ENCODE data around the gene METTL25. TPM values are rescaled to one million over a fixed set of nuclear protein-coding genes. Genes with fewer than 3 reads are reported as not detected.

The METTL25 gene
- polyA plus RNA-seq, 1 of the 3 experiments (the other 2 are of a cell fraction), result 3.0 TPM

DNA sequence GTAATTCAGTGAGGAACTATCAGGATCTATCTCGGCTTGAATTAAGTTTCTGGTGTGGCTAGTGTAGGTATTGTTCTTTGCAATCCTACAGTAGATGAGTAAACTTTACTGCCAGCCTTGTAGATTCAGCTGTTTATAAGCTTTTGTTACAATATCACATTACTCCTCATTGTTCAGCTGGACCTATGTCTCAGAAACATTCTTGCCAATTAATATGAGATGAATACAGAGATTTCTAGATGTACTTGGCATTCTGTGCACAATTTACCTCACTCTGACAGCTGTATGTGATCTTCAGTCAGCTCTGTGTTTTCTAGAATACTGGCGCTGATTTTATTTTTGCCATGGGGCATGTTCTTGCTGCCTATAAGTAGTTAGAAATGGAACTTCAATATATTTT lies 55.7 kb downstream of the METTL25 start:
- TF ChIP-seq GABPA (IDR thresholded peaks at IDR 0.05; ENCODE audit: low read depth) (no peak), JUND (IDR thresholded peaks at IDR 0.05) (no peak), NRF1 (IDR thresholded peaks at IDR 0.05; ENCODE audit: low read depth, low read length) (no peak), FOXM1 (IDR thresholded peaks at IDR 0.05; ENCODE audit: low read depth) (no peak), SMC3 (IDR thresholded peaks at IDR 0.05; ENCODE audit: low read depth, low read length) (no peak), FOXJ3 (CRISPR knock-in tag; IDR thresholded peaks at IDR 0.05) (no peak), RFX5 (IDR thresholded peaks at IDR 0.05; ENCODE audit: low read length) (no peak)
- 82% methylated on average over 2 of the region's 2 CpGs for WGBS (ENCODE audit: low lambda C conversion rate)
- H3K9me3 ChIP-seq, result no peaks in the 10 kb centered on the region
- no peak overlapping the region for H3K4me3 ChIP-seq (ENCODE audit: low read depth in 2 of 2, low read length in 1 of 2)
- no peaks in the 10 kb centered on the region for H3F3A ChIP-seq (replicated peaks; ENCODE audit: insufficient read depth)
- H3K27me3 ChIP-seq (ENCODE audit: insufficient read depth), result no peaks in the 10 kb centered on the region
- no peaks in the 10 kb centered on the region for H3K79me2 ChIP-seq (ENCODE audit: insufficient read depth)
- no peak overlapping the region for H3K4me2 ChIP-seq
- CTCF ChIA-PET, result interaction anchor here (1.1 kb wide), 1 partner anchor 20 kb away, joined by 3 read pairs; no protein-coding TSS in a partner anchor
- no peak overlapping the region for H3K9ac ChIP-seq
- no peaks in the 10 kb centered on the region for H4K20me1 ChIP-seq (ENCODE audit: insufficient read depth)
- H3K27ac ChIP-seq (ENCODE audit: low read depth in 2 of 2, low read length in 1 of 2), result no peak overlapping the region
- no peak overlapping the region for H2AFZ ChIP-seq (ENCODE audit: low read depth)
- DNase-seq, result no peak
- H3K4me1 ChIP-seq (ENCODE audit: control insufficient read depth in 1 of 2, insufficient read depth in 2 of 2, low read depth in 1 of 2, low read length in 1 of 2), result no peaks in the 10 kb centered on the region; a peak in 3 of 4 replicates
- POLR2A ChIA-PET, result no interaction called here
- H3K36me3 ChIP-seq (replicated peaks in 1 of 2; ENCODE audit: control insufficient read depth in 1 of 2, insufficient read depth in 2 of 2, low read length in 1 of 2), result no peaks in the 10 kb centered on the region
- H3K9me2 ChIP-seq, result no peaks in the 10 kb centered on the region

DNA sequence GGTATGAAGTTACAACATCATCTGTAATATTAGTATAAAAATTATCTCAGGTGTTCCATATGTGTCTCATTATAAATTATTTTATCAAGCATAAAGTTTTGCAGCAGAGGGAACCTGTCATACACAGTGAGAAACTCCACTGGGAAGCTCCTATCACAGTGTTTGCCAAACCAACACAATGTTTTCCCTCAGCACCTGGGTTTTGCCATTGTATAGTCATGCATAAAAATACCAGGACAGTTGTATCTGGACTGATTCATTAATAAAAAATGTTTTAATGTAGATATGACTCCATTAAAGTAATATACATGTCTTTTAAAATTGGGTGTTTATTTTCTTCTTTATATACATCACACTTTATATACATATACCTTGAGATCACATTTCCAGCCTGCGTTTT lies 56.6 kb downstream of the METTL25 start:
- no peaks in the 10 kb centered on the region for H4K20me1 ChIP-seq (ENCODE audit: insufficient read depth)
- no peaks in the 10 kb centered on the region for H3K36me3 ChIP-seq (replicated peaks in 1 of 2; ENCODE audit: control insufficient read depth in 1 of 2, insufficient read depth in 2 of 2, low read length in 1 of 2)
- DNase-seq, result no peak
- TF ChIP-seq, protein P1, sequence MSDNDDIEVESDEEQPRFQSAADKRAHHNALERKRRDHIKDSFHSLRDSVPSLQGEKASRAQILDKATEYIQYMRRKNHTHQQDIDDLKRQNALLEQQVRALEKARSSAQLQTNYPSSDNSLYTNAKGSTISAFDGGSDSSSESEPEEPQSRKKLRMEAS (IDR thresholded peaks at IDR 0.05; ENCODE audit: low read depth), result no peak
- TF ChIP-seq, protein P2, sequence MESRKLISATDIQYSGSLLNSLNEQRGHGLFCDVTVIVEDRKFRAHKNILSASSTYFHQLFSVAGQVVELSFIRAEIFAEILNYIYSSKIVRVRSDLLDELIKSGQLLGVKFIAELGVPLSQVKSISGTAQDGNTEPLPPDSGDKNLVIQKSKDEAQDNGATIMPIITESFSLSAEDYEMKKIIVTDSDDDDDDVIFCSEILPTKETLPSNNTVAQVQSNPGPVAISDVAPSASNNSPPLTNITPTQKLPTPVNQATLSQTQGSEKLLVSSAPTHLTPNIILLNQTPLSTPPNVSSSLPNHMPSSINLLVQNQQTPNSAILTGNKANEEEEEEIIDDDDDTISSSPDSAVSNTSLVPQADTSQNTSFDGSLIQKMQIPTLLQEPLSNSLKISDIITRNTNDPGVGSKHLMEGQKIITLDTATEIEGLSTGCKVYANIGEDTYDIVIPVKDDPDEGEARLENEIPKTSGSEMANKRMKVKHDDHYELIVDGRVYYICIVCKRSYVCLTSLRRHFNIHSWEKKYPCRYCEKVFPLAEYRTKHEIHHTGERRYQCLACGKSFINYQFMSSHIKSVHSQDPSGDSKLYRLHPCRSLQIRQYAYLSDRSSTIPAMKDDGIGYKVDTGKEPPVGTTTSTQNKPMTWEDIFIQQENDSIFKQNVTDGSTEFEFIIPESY (IDR thresholded peaks at IDR 0.05; ENCODE audit: borderline replicate concordance, low read depth), result no peak
- no peak overlapping the region for H3K4me3 ChIP-seq (ENCODE audit: low read depth in 2 of 2, low read length in 1 of 2)
- WGBS (ENCODE audit: low lambda C conversion rate), result 89% methylated on average over 1 of the region's 1 CpG
- no peak overlapping the region for H3K27ac ChIP-seq (ENCODE audit: low read depth in 2 of 2, low read length in 1 of 2)
- no peaks in the 10 kb centered on the region; a peak in 3 of 4 replicates for H3K4me1 ChIP-seq (ENCODE audit: control insufficient read depth in 1 of 2, insufficient read depth in 2 of 2, low read depth in 1 of 2, low read length in 1 of 2)
- H2AFZ ChIP-seq (ENCODE audit: low read depth), result no peak overlapping the region
- POLR2A ChIA-PET, result no interaction called here
- no peaks in the 10 kb centered on the region for H3K9me3 ChIP-seq
- no peaks in the 10 kb centered on the region for H3K27me3 ChIP-seq (ENCODE audit: insufficient read depth)
- no peaks in the 10 kb centered on the region for H3F3A ChIP-seq (replicated peaks; ENCODE audit: insufficient read depth)
- H3K4me2 ChIP-seq, result no peak overlapping the region
- H3K9me2 ChIP-seq, result no peaks in the 10 kb centered on the region
- no peak overlapping the region for H3K9ac ChIP-seq
- H3K79me2 ChIP-seq (ENCODE audit: insufficient read depth), result no peaks in the 10 kb centered on the region
- CTCF ChIA-PET, result interaction anchor here (0.7 kb wide), 1 partner anchor 89 kb away, joined by 3 read pairs; no protein-coding TSS in a partner anchor

DNA sequence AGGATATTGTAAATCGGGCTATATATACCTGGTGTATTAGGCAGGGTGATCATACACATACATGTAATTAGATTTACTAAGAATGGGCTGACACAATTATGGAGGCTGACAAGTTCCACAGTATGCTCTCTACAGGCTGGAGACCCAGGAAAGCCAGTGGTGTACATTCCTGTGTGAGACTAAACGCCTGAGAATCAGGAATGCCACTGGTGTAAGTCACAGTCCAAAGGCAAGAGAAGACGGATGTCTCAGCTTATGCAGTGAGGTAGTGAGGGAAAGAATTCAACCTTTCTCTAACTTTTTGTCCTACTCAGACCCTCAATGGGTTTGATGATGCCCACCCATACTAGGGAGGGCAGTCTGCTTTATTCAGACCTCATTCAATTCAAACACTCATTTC lies 57.1 kb downstream of the METTL25 start:
- Histone ChIP-seq H3K79me2 (ENCODE audit: insufficient read depth) (no peaks in the 10 kb centered on the region), H3K36me3 (replicated peaks in 1 of 2; ENCODE audit: control insufficient read depth in 1 of 2, insufficient read depth in 2 of 2, low read length in 1 of 2) (no peaks in the 10 kb centered on the region), H2AFZ (ENCODE audit: low read depth) (no peak overlapping the region), H3K27me3 (ENCODE audit: insufficient read depth) (no peaks in the 10 kb centered on the region), H3F3A (replicated peaks; ENCODE audit: insufficient read depth) (no peaks in the 10 kb centered on the region), H3K4me2 (no peak overlapping the region), H3K9me3 (no peaks in the 10 kb centered on the region), H3K4me3 (ENCODE audit: low read depth in 2 of 2, low read length in 1 of 2) (no peak overlapping the region), H3K9ac (no peak overlapping the region), H4K20me1 (ENCODE audit: insufficient read depth) (no peaks in the 10 kb centered on the region), H3K9me2 (no peaks in the 10 kb centered on the region), H3K4me1 (ENCODE audit: control insufficient read depth in 1 of 2, insufficient read depth in 2 of 2, low read depth in 1 of 2, low read length in 1 of 2) (no peaks in the 10 kb centered on the region; a peak in 3 of 4 replicates), H3K27ac (ENCODE audit: low read depth in 2 of 2, low read length in 1 of 2) (no peak overlapping the region)
- WGBS (ENCODE audit: low lambda C conversion rate), result 77% methylated on average over 3 of the region's 3 CpGs
- CTCF ChIA-PET, result no interaction called here
- POLR2A ChIA-PET, result no interaction called here
- no peak for TF ChIP-seq GATA2 (CRISPR knock-in tag; IDR thresholded peaks at IDR 0.05)
- TF ChIP-seq POLR2AphosphoS5 (IDR thresholded peaks at IDR 0.05; ENCODE audit: low read depth, low read length), result no peak
- TF ChIP-seq TAF1 (IDR thresholded peaks at IDR 0.05; ENCODE audit: borderline replicate concordance, low read depth, low read length), result no peak
- TF ChIP-seq FOXM1 (IDR thresholded peaks at IDR 0.05; ENCODE audit: low read depth), result no peak
- no peak for TF ChIP-seq FOSL2 (IDR thresholded peaks at IDR 0.05; ENCODE audit: borderline replicate concordance, low read depth)
- TF ChIP-seq, protein P3, sequence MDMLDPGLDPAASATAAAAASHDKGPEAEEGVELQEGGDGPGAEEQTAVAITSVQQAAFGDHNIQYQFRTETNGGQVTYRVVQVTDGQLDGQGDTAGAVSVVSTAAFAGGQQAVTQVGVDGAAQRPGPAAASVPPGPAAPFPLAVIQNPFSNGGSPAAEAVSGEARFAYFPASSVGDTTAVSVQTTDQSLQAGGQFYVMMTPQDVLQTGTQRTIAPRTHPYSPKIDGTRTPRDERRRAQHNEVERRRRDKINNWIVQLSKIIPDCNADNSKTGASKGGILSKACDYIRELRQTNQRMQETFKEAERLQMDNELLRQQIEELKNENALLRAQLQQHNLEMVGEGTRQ (IDR thresholded peaks at IDR 0.05; ENCODE audit: borderline replicate concordance, low read depth, low read length), result no peak
- TF ChIP-seq EZH2phosphoT487 (IDR thresholded peaks at IDR 0.05; ENCODE audit: borderline replicate concordance, low read depth), result no peak
- no peak for TF ChIP-seq ELF1 (IDR thresholded peaks at IDR 0.05)
- TF ChIP-seq RCOR1 (IDR thresholded peaks at IDR 0.05; ENCODE audit: low read length), result no peak
- TF ChIP-seq, protein P4, sequence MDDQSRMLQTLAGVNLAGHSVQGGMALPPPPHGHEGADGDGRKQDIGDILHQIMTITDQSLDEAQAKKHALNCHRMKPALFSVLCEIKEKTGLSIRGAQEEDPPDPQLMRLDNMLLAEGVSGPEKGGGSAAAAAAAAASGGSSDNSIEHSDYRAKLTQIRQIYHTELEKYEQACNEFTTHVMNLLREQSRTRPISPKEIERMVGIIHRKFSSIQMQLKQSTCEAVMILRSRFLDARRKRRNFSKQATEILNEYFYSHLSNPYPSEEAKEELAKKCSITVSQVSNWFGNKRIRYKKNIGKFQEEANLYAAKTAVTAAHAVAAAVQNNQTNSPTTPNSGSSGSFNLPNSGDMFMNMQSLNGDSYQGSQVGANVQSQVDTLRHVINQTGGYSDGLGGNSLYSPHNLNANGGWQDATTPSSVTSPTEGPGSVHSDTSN (IDR thresholded peaks at IDR 0.05), result no peak
- TF ChIP-seq YY1 (IDR thresholded peaks at IDR 0.05; ENCODE audit: low read depth), result no peak
- no peak for DNase-seq

All from SK-N-SH (cell line).